Skeletal muscle cell (primary cell): ENCODE data around the gene CTSZ.
"Not testable (repeated sequence)": the region's sequence is repeated elsewhere in the genome, so short reads cannot be mapped to it uniquely, and the experiment has no call there.

Source experiments
- DNase-seq: peaks from one replicate; pipeline ENCODE4 v3.0.0-alpha.2; 2010; ENCODE audit warnings: low read depth
- H3K4me3 ChIP-seq: 2 replicates; pipeline ENCODE4 v1.5.1; 2011; ENCODE audit warnings: low read depth, mild to moderate bottlenecking, control low read depth, low read length, moderate library complexity

The CTSZ gene

GRCh38 chr20:59015812-59016711 lies 9.0 kb upstream of the CTSZ start:
- H3K4me3 ChIP-seq = no peak overlapping the region
- DNase-seq = no peak

- H3K4me3 ChIP-seq = no peak overlapping the region
- no peak for DNase-seq
Measured at GRCh38 chr20:59015411-59015810, 8.4 kb upstream of the CTSZ start.

GRCh38 chr20:59014680-59015389 lies 7.8 kb upstream of the CTSZ start:
- H3K4me3 ChIP-seq = no peak overlapping the region

GRCh38 chr20:59013959-59014608 lies 7.0 kb upstream of the CTSZ start:
- DNase-seq = peak; percentile 27
- H3K4me3 ChIP-seq = no peak overlapping the region

More at GRCh38 chr20:59014680-59015389, 7.8 kb upstream of the CTSZ start:
- DNase-seq = no peak

- DNase-seq = no peak
Measured at GRCh38 chr20:59013031-59013951, 6.2 kb upstream of the CTSZ start.

GRCh38 chr20:59011874-59012157 lies 4.8 kb upstream of the CTSZ start:
- H3K4me3 ChIP-seq, DNase-seq: not testable (repeated sequence)

More at GRCh38 chr20:59013031-59013951, 6.2 kb upstream of the CTSZ start:
- H3K4me3 ChIP-seq = no peak overlapping the region

- H3K4me3 ChIP-seq = no peak overlapping the region
- peak; percentile 45 for DNase-seq
Measured at GRCh38 chr20:59010995-59011873, 4.2 kb upstream of the CTSZ start.

- DNase-seq = no peak
Measured at GRCh38 chr20:59010321-59010994, 3.4 kb upstream of the CTSZ start.

GRCh38 chr20:59008715-59009336 lies 1.8 kb upstream of the CTSZ start:
- DNase-seq = no peak
- no peak overlapping the region for H3K4me3 ChIP-seq

More at GRCh38 chr20:59010321-59010994, 3.4 kb upstream of the CTSZ start:
- no peak overlapping the region for H3K4me3 ChIP-seq

GRCh38 chr20:59007665-59008511 lies 834 bp upstream of the CTSZ start:
- peak overlapping the region; percentile 66 for H3K4me3 ChIP-seq
- no peak for DNase-seq

- DNase-seq = no peak
- peak overlapping the region; percentile 66 for H3K4me3 ChIP-seq
Measured at GRCh38 chr20:59006167-59006863, 739 bp downstream of the CTSZ start.

- DNase-seq = no peak
- H3K4me3 ChIP-seq = peak overlapping the region; percentile 66
Measured at GRCh38 chr20:59005523-59006166, 1.4 kb downstream of the CTSZ start.

GRCh38 chr20:59004763-59005522 lies 2.1 kb downstream of the CTSZ start:
- no peak for DNase-seq
- no peak overlapping the region for H3K4me3 ChIP-seq

- no peak for DNase-seq
- no peak overlapping the region for H3K4me3 ChIP-seq
Measured at GRCh38 chr20:59004493-59004762, 2.6 kb downstream of the CTSZ start.

GRCh38 chr20:59003836-59004492 lies 3.1 kb downstream of the CTSZ start:
- no peak overlapping the region for H3K4me3 ChIP-seq
- DNase-seq = no peak
